ENCODE data around the gene EPHA6.

DNA sequence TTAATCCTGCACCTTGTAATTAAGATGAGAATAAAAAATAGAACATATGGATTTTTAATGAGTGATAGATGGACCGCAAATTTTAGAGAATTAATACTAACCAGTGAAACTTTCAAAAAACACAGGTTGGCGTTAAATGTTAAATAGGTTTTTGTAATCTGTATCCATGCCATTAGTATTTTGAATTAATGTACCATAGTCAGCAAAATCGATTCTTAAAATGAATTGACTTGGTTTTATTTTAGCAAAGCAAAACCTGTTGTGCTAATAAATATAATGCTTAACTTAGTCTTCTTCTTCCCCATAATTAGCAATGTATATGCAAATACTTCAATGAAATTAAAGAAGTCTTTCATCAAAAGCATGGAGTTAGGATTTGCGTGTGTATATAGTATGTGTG, 63.1 kb downstream of the EPHA6 start:
- TF ChIP-seq EZH2 (IDR thresholded peaks at IDR 0.05; ENCODE audit: insufficient read depth, poor library complexity, severe bottlenecking), result no peak
- TF ChIP-seq EZH2phosphoT487 (IDR thresholded peaks at IDR 0.05; ENCODE audit: insufficient read depth, low read depth), result no peak

Measured in GM23248 (cell line).